IMR-90 (cell line): Measurements from ENCODE around the gene NCAM1. TPM values are rescaled to one million over a fixed set of nuclear protein-coding genes. Genes with fewer than 3 reads are reported as not detected.

Experiments used
- ATAC-seq: fragments of 200-7000 bp; cut with Tn5 transposase; 2 replicates; pipeline ENCODE4 v1.9.1; 2020; ENCODE audit warnings: low read depth, mild to moderate bottlenecking, moderate library complexity
- BruUV-seq: library from RNA; stranded (reverse); fragments of 400-500 nt; replicated peaks from 2 replicates; lab custom pipeline; 2021; lab: Mats Ljungman, UMichigan
- CTCF ChIA-PET: fragments of 300-600 bp; formaldehyde crosslinking; extraction: SDS; loops from one replicate; lab custom pipeline; 2021; ENCODE audit warnings: antibody characterized with exemption; lab: Yijun Ruan, JAX
- POLR2A ChIA-PET: fragments of 300-600 bp; sonication (Branson Sonifier 250); formaldehyde crosslinking; loops from one replicate; lab custom pipeline; 2022; ENCODE audit warnings: antibody characterized with exemption; ENCODE audit not compliant: unreplicated experiment; lab: Charles Lee
- DNase-seq: peaks from one replicate; pipeline ENCODE4 v3.0.0; 2013
- H2AFZ ChIP-seq: replicated peaks from 2 replicates; pipeline ENCODE3; 2013; ENCODE audit warnings: low read length, mild to moderate bottlenecking; ENCODE audit not compliant: poor library complexity
- H2AK5ac ChIP-seq: 2 replicates; pipeline ENCODE4 v1.6.1; 2013; ENCODE audit warnings: low read depth, low read length, inconsistent platforms
- H2AK9ac ChIP-seq: replicated peaks from 2 replicates; pipeline ENCODE3; 2013; ENCODE audit warnings: mild to moderate bottlenecking, low read depth, low read length, moderate library complexity; ENCODE audit not compliant: poor library complexity
- H2BK120ac ChIP-seq: 2 replicates; pipeline ENCODE4 v1.6.1; 2013; ENCODE audit warnings: low read depth, low read length, inconsistent platforms
- H2BK15ac ChIP-seq: 3 replicates; pipeline ENCODE4 v1.6.1; 2013; ENCODE audit warnings: low read depth, low read length, inconsistent platforms
- H2BK20ac ChIP-seq: 2 replicates; pipeline ENCODE4 v1.6.1; 2013; ENCODE audit warnings: low read depth, mild to moderate bottlenecking, inconsistent platforms, low read length, moderate library complexity
- H2BK5ac ChIP-seq: 2 replicates; pipeline ENCODE4 v1.6.1; 2013; ENCODE audit warnings: mild to moderate bottlenecking, low read depth, low read length, inconsistent platforms; ENCODE audit not compliant: poor library complexity, severe bottlenecking
- H3K14ac ChIP-seq: replicated peaks from 2 replicates; pipeline ENCODE4 v1.6.1; 2013; ENCODE audit warnings: low read depth, low read length, inconsistent platforms
- H3K18ac ChIP-seq: 2 replicates; pipeline ENCODE4 v1.6.1; 2013; ENCODE audit warnings: low read depth, low read length, control low read depth
- H3K23ac ChIP-seq: 2 replicates; pipeline ENCODE4 v1.6.1; 2013; ENCODE audit warnings: low read depth, low read length, inconsistent platforms
- H3K27ac ChIP-seq: 2 replicates; pipeline ENCODE4 v1.5.1; 2013; ENCODE audit warnings: mild to moderate bottlenecking, control low read depth, low read length; ENCODE audit not compliant: insufficient read depth
- H3K27me3 ChIP-seq: 2 replicates; pipeline ENCODE4 v1.6.1; 2013; ENCODE audit warnings: low read length; ENCODE audit not compliant: control insufficient read depth, insufficient read depth
- H3K36me3 ChIP-seq: 2 replicates; pipeline ENCODE4 v1.6.1; 2013; ENCODE audit warnings: low read length, mixed read lengths; ENCODE audit not compliant: control insufficient read depth, insufficient read depth
- H3K4ac ChIP-seq: 2 replicates; pipeline ENCODE4 v1.6.1; 2013; ENCODE audit warnings: low read depth, low read length, inconsistent platforms
- H3K4me1 ChIP-seq: 2 replicates; pipeline ENCODE4 v1.6.1; 2013; ENCODE audit warnings: low read length, mixed read lengths; ENCODE audit not compliant: control insufficient read depth, insufficient read depth
- H3K4me2 ChIP-seq: 2 replicates; pipeline ENCODE4 v1.6.1; 2013; ENCODE audit warnings: low read depth, mild to moderate bottlenecking, control low read depth, low read length, moderate library complexity
- H3K4me3 ChIP-seq: 2 replicates; pipeline ENCODE4 v1.5.1; 2013; ENCODE audit warnings: low read depth, mild to moderate bottlenecking, control low read depth, low read length, moderate library complexity; ENCODE audit not compliant: insufficient read depth
- H3K56ac ChIP-seq: 2 replicates; pipeline ENCODE4 v1.6.1; 2013; ENCODE audit warnings: low read length, inconsistent platforms; ENCODE audit not compliant: insufficient read depth; ENCODE audit errors: extremely low read depth
- H3K79me1 ChIP-seq, 2 experiments: 2 replicates each; pipeline ENCODE4 v1.6.1; 2013; ENCODE audit warnings: low read length in 2 of 2, inconsistent platforms in 1 of 2, low read depth in 1 of 2
- H3K9ac ChIP-seq: 2 replicates; pipeline ENCODE4 v1.6.1; 2013; ENCODE audit warnings: low read depth, low read length, control low read depth
- H3K9me1 ChIP-seq: 2 replicates; pipeline ENCODE4 v1.6.1; 2013; ENCODE audit warnings: low read length, inconsistent platforms; ENCODE audit not compliant: insufficient read depth
- H3K9me3 ChIP-seq: 2 replicates; pipeline ENCODE4 v1.6.1; 2013; ENCODE audit warnings: low read length; ENCODE audit not compliant: control insufficient read depth, insufficient read depth
- H4K20me1 ChIP-seq: 2 replicates; pipeline ENCODE4 v1.6.1; 2013; ENCODE audit warnings: low read length, inconsistent platforms; ENCODE audit not compliant: insufficient read depth
- H4K5ac ChIP-seq: 2 replicates; pipeline ENCODE4 v1.6.1; 2013; ENCODE audit warnings: mild to moderate bottlenecking, low read depth, low read length, control low read depth
- H4K8ac ChIP-seq, 2 experiments: 2 replicates each; pipeline ENCODE4 v1.6.1; 2013; ENCODE audit warnings: low read depth in 2 of 2, low read length in 2 of 2, control low read depth in 1 of 2, inconsistent platforms in 1 of 2
- H4K91ac ChIP-seq: 2 replicates; pipeline ENCODE4 v1.6.1; 2013; ENCODE audit warnings: low read depth, low read length, inconsistent platforms; ENCODE audit not compliant: insufficient read depth
- BHLHE40 ChIP-seq: fragments of 150-350 bp; IDR thresholded peaks from 2 replicates; pipeline ENCODE4 v1.6.1; 2016; ENCODE audit warnings: mild to moderate bottlenecking, low read depth, low read length
- CEBPB ChIP-seq: IDR thresholded peaks from 2 replicates; pipeline ENCODE4 v1.6.1; 2012; ENCODE audit warnings: low read depth, low read length, improper control_type of control experiment
- FOS ChIP-seq: fragments of 150-350 bp; IDR thresholded peaks from 2 replicates; pipeline ENCODE4 v1.6.1; 2016; ENCODE audit warnings: low read depth, low read length
- NFE2L2 ChIP-seq: fragments of 150-350 bp; IDR thresholded peaks from 2 replicates; pipeline ENCODE4 v1.6.1; 2016; ENCODE audit warnings: low read depth, mild to moderate bottlenecking, low read length
- POLR2A ChIP-seq: IDR thresholded peaks from 2 replicates; pipeline ENCODE4 v1.6.1; 2012; ENCODE audit warnings: mild to moderate bottlenecking, low read depth, low read length
- SMC3 ChIP-seq: fragments of 150-350 bp; IDR thresholded peaks from 2 replicates; pipeline ENCODE4 v1.6.1; 2016; ENCODE audit warnings: low read depth, mild to moderate bottlenecking, antibody characterized with exemption, low read length, moderate library complexity
- USF2 ChIP-seq: fragments of 150-350 bp; IDR thresholded peaks from 2 replicates; pipeline ENCODE4 v1.6.1; 2017; ENCODE audit warnings: mild to moderate bottlenecking, antibody characterized with exemption, low read length, low read depth
- WGBS, 2 experiments: methylation state at CpG; one replicate each; pipeline versions ENCODE4 v1.1.5 to v1.1.7; 2013; ENCODE audit warnings: missing lambda C conversion rate in 2 of 2; ENCODE audit not compliant: insufficient read length in 1 of 2; ENCODE audit errors: extremely low coverage in 2 of 2; 5-methylcytosine and 5-hydroxymethylcytosine counted together
- dilution Hi-C: fragments of 300-500 bp; cut with HindIII; formaldehyde crosslinking; loops from one replicate; pipeline ENCODE4 v1.14.3; 2018; ENCODE audit warnings: low sequenced_read_pairs; ENCODE audit not compliant: unreplicated experiment
- in situ Hi-C: fragments of 300-500 bp; cut with MboI; formaldehyde crosslinking; loops from 3 replicates; pipeline ENCODE4 v1.14.3; 2019; ENCODE audit warnings: low sequenced_read_pairs, inconsistent platforms, mixed read lengths
- intact Hi-C: fragments of 100-400 bp; cut with micrococcal nuclease; formaldehyde crosslinking; loops from 2 replicates; pipeline ENCODE4 v1.10.0; 2022
- polyA plus RNA-seq, 3 experiments: library from polyadenylated mRNA; depleted of rRNA; stranded (reverse); fragments of >200 nt; gene quantifications; 2 replicates each; pipeline ENCODE4 v1.2.3, GENCODE V29; 2012; ENCODE audit warnings: low replicate concordance in 1 of 3
- total RNA-seq: library from RNA; depleted of rRNA; stranded (reverse); fragments of >200 nt; gene quantifications from 2 replicates; pipeline ENCODE4 v1.2.3, GENCODE V29; 2012

Gene NCAM1
- total and polyA plus RNA-seq, 2 of the 4 experiments (the other 2 are of a cell fraction) = 0.09 to 0.18 TPM

DNA sequence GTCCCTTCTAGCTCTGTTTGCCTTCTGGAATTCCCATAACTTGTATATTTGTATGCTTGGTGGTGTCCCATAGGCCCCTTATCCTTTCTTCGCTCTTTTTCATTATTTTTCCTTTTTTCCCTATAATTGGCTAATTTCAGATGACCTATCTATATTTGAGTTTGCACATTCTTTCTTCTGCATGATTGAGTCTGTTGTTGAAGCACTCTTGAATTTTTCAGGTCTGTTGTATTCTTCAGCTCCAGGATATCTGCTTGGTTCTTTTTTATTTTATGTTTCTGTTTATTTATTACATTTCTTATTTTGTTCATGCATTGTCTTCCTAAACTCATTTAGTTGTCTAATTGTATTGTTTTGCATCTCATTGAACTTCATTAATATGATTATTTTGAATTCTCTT lies 28.0 kb downstream of the NCAM1 start:
- H3K9me1 ChIP-seq = no peaks in the 10 kb centered on the region
- H2BK15ac ChIP-seq = no peak overlapping the region
- peaks cover 7% of the 10 kb centered on the region for H3K9me3 ChIP-seq
- no peak overlapping the region for H4K8ac ChIP-seq
- ChIA-PET CTCF (no interaction called here), POLR2A (no interaction called here)
- no peaks in the 10 kb centered on the region for H3K27me3 ChIP-seq
- H3K23ac ChIP-seq = no peak overlapping the region
- DNase-seq (no peak), ATAC-seq (no peak)
- no peak overlapping the region for H2AK5ac ChIP-seq
- no peak for TF ChIP-seq FOS
- no peak for TF ChIP-seq NFE2L2
- no peak for TF ChIP-seq SMC3
- TF ChIP-seq POLR2A = no peak
- TF ChIP-seq CEBPB = no peak
- TF ChIP-seq USF2 = no peak
- TF ChIP-seq BHLHE40 = no peak
- no peak overlapping the region for H2BK20ac ChIP-seq
- no peak overlapping the region for H3K14ac ChIP-seq
- no peak overlapping the region for H3K4me3 ChIP-seq
- no peak overlapping the region for H2AK9ac ChIP-seq
- no peak overlapping the region for H3K56ac ChIP-seq
- dilution Hi-C loops (no loop called here), in situ Hi-C loops (no loop called here), intact Hi-C loops (no loop called here)
- no peaks in the 10 kb centered on the region for H3K36me3 ChIP-seq
- no TSS peak for BruUV-seq
- H3K27ac ChIP-seq = no peak overlapping the region
- no peak overlapping the region for H3K4me2 ChIP-seq
- H2AFZ ChIP-seq = no peak overlapping the region
- no peak overlapping the region for H4K5ac ChIP-seq
- no peaks in the 10 kb centered on the region for H3K79me1 ChIP-seq
- H3K18ac ChIP-seq = no peak overlapping the region
- no peaks in the 10 kb centered on the region for H4K20me1 ChIP-seq
- H3K4ac ChIP-seq = no peak overlapping the region
- WGBS, 2 experiments = no CpG with 5 or more reads among the region's 1 CpG
- H4K91ac ChIP-seq = no peak overlapping the region
- no peak overlapping the region for H2BK120ac ChIP-seq
- no peaks in the 10 kb centered on the region for H3K4me1 ChIP-seq
- H3K9ac ChIP-seq = no peak overlapping the region
- H2BK5ac ChIP-seq = no peak overlapping the region
